Cardiac septum (tissue), 1 donor: Measurements from ENCODE around the gene MRPL36. TPM values are rescaled to one million over a fixed set of nuclear protein-coding genes. Genes with fewer than 3 reads are reported as not detected.
A peak's percentile ranks its signal among the peaks of the same experiment; 100 is the strongest.
"Not testable (repeated sequence)": the region's sequence is repeated elsewhere in the genome, so short reads cannot be mapped to it uniquely, and the experiment has no call there.

Source experiments
- DNase-seq: peaks from one replicate; pipeline ENCODE4 v3.0.0-alpha.2; 2020; ENCODE audit warnings: low spot score
- intact Hi-C: fragments of 100-400 bp; cut with DNase I; formaldehyde crosslinking; loops from one replicate; pipeline ENCODE4 v1.14.0; 2022
- total RNA-seq: library from RNA; stranded (reverse); fragmentation: NEBNext Ultra II Directional; extraction: Animal tissue kit (Norgen Biotek cat#: 25700); gene quantifications from one replicate; pipeline ENCODE4 v1.2.1, GENCODE V29; 2021
- donor health status: DM: no; HTN: no; CAD: no.

Gene MRPL36
- total RNA-seq, 1 donor from 2014 or later = 43.2 TPM

GRCh38 chr5:1801222-1801966 is 1.8 kb upstream of the MRPL36 start, which contains the start of gene NDUFS6:
Gene NDUFS6 (plus strand): TSS chr5:1801407. CDS start chr5:1801418, 11 bp downstream.
- intact Hi-C loops = loop anchor here (2.0 to 10.0 kb wide), 3 partner anchors 85 to 457 kb away; partner anchors contain the start of gene CLPTM1L
- peak; percentile 92 for DNase-seq

- intact Hi-C loops = loop anchor here (2.0 to 10.0 kb wide), 3 partner anchors 86 to 456 kb away; partner anchors contain the start of gene CLPTM1L
- DNase-seq = no peak
Measured at GRCh38 chr5:1800472-1801221, 1.0 kb upstream of the MRPL36 start.

- no peak for DNase-seq
- intact Hi-C loops = no loop called here
Measured at GRCh38 chr5:1799110-1799601, 481 bp downstream of the MRPL36 start.

GRCh38 chr5:1798589-1798988 is 1.0 kb downstream of the MRPL36 start:
- intact Hi-C loops, DNase-seq: not testable (repeated sequence)

- no peak for DNase-seq
- intact Hi-C loops = no loop called here
Measured at GRCh38 chr5:1797855-1798254, 1.8 kb downstream of the MRPL36 start.

GRCh38 chr5:1797103-1797800 is 2.4 kb downstream of the MRPL36 start:
- DNase-seq = no peak
- intact Hi-C loops = no loop called here

GRCh38 chr5:1796371-1797102 is 3.1 kb downstream of the MRPL36 start:
- DNase-seq = no peak
- intact Hi-C loops = no loop called here

- no peak for DNase-seq
- intact Hi-C loops = no loop called here
Measured at GRCh38 chr5:1795931-1796330, 3.7 kb downstream of the MRPL36 start.

- intact Hi-C loops = no loop called here
- DNase-seq = no peak
Measured at GRCh38 chr5:1795506-1795905, 4.1 kb downstream of the MRPL36 start.

GRCh38 chr5:1794901-1795290 is 4.7 kb downstream of the MRPL36 start:
- no peak for DNase-seq
- intact Hi-C loops = no loop called here

GRCh38 chr5:1793966-1794900 is 5.4 kb downstream of the MRPL36 start:
- intact Hi-C loops = no loop called here
- DNase-seq = no peak

- intact Hi-C loops = no loop called here
- DNase-seq = no peak
Measured at GRCh38 chr5:1793301-1793740, 6.3 kb downstream of the MRPL36 start.

GRCh38 chr5:1792842-1793266 is 6.8 kb downstream of the MRPL36 start:
- intact Hi-C loops = no loop called here

GRCh38 chr5:1791176-1791575 is 8.5 kb downstream of the MRPL36 start:
- intact Hi-C loops = no loop called here

More at GRCh38 chr5:1792842-1793266, 6.8 kb downstream of the MRPL36 start:
- no peak for DNase-seq

GRCh38 chr5:1789834-1790471 is 9.7 kb downstream of the MRPL36 start:
- intact Hi-C loops = no loop called here
- DNase-seq = peak; percentile 74

More at GRCh38 chr5:1791176-1791575, 8.5 kb downstream of the MRPL36 start:
- peak; percentile 19 for DNase-seq

- DNase-seq = peak; percentile 12
- intact Hi-C loops = not testable (repeated sequence)
Measured at GRCh38 chr5:1789438-1789833, 10.2 kb downstream of the MRPL36 start.

GRCh38 chr5:1788828-1789227 is 10.8 kb downstream of the MRPL36 start:
- peak; percentile 51 for DNase-seq
- intact Hi-C loops = no loop called here

- DNase-seq = peak; percentile 24
- intact Hi-C loops = no loop called here
Measured at GRCh38 chr5:1788200-1788599, 11.4 kb downstream of the MRPL36 start.
